Mucosa of stomach (tissue), 1 donor: ENCODE data around the gene UBE2E2.
"Not testable (repeated sequence)": the region's sequence is repeated elsewhere in the genome, so short reads cannot be mapped to it uniquely, and the experiment has no call there.

Experiments
- H3K27me3 ChIP-seq: one replicate; pipeline ENCODE4 v1.7.0; 2013; ENCODE audit warnings: mild to moderate bottlenecking, low read length; ENCODE audit not compliant: control insufficient read depth, insufficient read depth
- H3K36me3 ChIP-seq: one replicate; pipeline ENCODE4 v1.7.0; 2013; ENCODE audit warnings: low read length; ENCODE audit not compliant: control insufficient read depth, insufficient read depth
- H3K4me1 ChIP-seq: one replicate; pipeline ENCODE4 v1.7.0; 2013; ENCODE audit warnings: mild to moderate bottlenecking, low read length; ENCODE audit not compliant: control insufficient read depth, insufficient read depth
- H3K4me3 ChIP-seq: one replicate; pipeline ENCODE4 v1.7.0; 2013; ENCODE audit warnings: low read length
- H3K9ac ChIP-seq: one replicate; pipeline ENCODE4 v1.7.0; 2013; ENCODE audit warnings: mild to moderate bottlenecking, low read length, moderate library complexity
- H3K9me3 ChIP-seq: one replicate; pipeline ENCODE4 v1.7.0; 2013; ENCODE audit warnings: mild to moderate bottlenecking, low read length, moderate library complexity; ENCODE audit not compliant: control insufficient read depth
- donor health status: Pancreatic carcinoma.

Gene UBE2E2

DNA sequence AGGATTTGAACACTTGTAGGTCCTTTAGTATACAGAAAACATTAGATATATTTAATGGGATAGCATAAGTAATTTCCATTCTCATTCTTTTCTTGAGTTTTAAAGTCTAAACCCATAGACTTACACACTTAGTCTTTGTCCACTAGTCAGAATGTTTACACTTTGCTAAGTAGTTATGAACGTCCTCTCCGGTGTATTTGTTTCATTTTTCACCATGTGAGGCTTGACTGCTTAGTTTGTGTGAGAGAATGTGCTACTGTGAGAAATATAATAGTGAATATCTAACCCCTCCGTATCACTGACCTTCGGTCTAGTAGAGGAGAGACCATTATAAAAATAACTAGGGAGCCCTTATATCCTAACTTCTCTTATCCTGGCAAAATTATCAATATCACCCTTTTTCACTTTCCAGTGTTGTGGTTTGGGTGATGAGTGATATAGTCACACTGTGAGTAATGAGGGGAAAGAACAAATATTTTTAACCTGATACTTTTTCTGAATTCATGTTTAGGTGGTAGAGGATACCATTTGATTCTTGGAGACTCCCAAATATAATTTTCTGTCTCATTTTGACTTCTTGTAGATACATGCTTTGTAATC, 122.4 kb downstream of the UBE2E2 start:
- Histone ChIP-seq H3K9ac (no peak overlapping the region), H3K4me3 (no peak overlapping the region), H3K36me3 (no peaks in the 10 kb centered on the region), H3K9me3 (no peaks in the 10 kb centered on the region), H3K4me1 (no peaks in the 10 kb centered on the region), H3K27me3 (no peaks in the 10 kb centered on the region)

DNA sequence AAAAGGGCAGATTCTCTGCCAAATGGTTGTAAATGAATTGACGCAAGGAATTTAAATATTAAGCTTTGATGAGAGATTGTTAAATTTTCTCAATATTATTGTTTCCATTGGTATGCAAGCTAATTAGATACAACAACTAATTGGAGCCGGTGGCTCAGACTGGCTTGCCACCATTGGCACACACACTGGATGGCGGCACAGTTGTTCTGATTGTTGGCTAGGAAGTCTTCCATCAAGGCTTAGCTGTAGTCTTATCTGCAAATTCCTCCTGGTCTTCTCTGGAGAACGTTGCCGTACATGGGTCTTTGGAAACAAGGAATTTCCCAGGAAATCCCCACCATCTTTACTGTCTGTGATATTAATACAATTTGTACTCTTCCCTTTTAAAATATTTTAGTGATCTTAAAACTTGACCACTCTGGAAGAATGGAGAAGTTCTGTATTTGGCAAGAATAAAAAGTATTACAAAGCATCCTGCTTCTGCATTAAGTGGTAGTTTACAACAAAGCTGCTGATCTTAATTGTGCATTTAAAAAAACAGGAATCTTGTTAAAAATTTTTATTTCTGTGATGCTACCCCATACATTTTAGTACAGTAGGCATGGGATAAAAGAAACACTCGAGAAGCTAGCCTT, 126.5 kb downstream of the UBE2E2 start:
- no peak overlapping the region for H3K9ac ChIP-seq
- no peak overlapping the region for H3K4me3 ChIP-seq
- H3K9me3 ChIP-seq = no peaks in the 10 kb centered on the region
- no peaks in the 10 kb centered on the region for H3K27me3 ChIP-seq
- H3K36me3 ChIP-seq = no peaks in the 10 kb centered on the region
- no peaks in the 10 kb centered on the region for H3K4me1 ChIP-seq

- Histone ChIP-seq H3K9me3 (no peaks in the 10 kb centered on the region), H3K4me1 (no peaks in the 10 kb centered on the region), H3K27me3 (no peaks in the 10 kb centered on the region), H3K9ac (no peak overlapping the region), H3K4me3 (no peak overlapping the region), H3K36me3 (no peaks in the 10 kb centered on the region)
Measured at GRCh38 chr3:23330568-23330967, 127.4 kb downstream of the UBE2E2 start.

- no peaks in the 10 kb centered on the region for H3K9me3 ChIP-seq
- H3K4me1 ChIP-seq = no peaks in the 10 kb centered on the region
- H3K27me3 ChIP-seq = no peaks in the 10 kb centered on the region
- no peak overlapping the region for H3K4me3 ChIP-seq
- no peaks in the 10 kb centered on the region for H3K36me3 ChIP-seq
- no peak overlapping the region for H3K9ac ChIP-seq
Measured at GRCh38 chr3:23331141-23331935, 128.2 kb downstream of the UBE2E2 start.

GRCh38 chr3:23333633-23334032, 130.5 kb downstream of the UBE2E2 start:
- Histone ChIP-seq H3K4me3 (no peak overlapping the region), H3K27me3 (no peaks in the 10 kb centered on the region), H3K9ac (no peak overlapping the region), H3K36me3 (no peaks in the 10 kb centered on the region), H3K4me1 (no peaks in the 10 kb centered on the region), H3K9me3 (no peaks in the 10 kb centered on the region)

DNA sequence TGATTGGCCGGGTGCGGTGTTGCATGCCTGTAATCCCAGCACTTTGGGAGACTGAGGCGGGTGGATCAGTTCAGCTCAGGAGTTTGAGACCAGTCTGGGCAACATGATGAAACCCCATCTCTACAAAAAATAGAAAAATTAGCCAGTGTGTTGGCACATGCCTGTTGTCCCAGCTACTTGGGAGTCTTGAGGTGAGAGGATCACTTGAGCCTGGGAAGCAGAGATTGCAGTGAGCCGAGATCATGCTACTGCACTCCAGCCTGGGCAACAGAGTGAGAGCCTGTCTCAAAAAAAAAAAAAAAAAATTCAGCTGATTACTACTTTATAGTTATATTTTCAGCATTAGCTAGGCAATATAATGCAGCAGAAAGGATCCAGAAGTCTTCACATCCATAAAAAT, 133.7 kb downstream of the UBE2E2 start:
- H3K4me1 ChIP-seq, H3K9me3 ChIP-seq, H3K4me3 ChIP-seq, H3K27me3 ChIP-seq, H3K9ac ChIP-seq, H3K36me3 ChIP-seq: not testable (repeated sequence)

DNA sequence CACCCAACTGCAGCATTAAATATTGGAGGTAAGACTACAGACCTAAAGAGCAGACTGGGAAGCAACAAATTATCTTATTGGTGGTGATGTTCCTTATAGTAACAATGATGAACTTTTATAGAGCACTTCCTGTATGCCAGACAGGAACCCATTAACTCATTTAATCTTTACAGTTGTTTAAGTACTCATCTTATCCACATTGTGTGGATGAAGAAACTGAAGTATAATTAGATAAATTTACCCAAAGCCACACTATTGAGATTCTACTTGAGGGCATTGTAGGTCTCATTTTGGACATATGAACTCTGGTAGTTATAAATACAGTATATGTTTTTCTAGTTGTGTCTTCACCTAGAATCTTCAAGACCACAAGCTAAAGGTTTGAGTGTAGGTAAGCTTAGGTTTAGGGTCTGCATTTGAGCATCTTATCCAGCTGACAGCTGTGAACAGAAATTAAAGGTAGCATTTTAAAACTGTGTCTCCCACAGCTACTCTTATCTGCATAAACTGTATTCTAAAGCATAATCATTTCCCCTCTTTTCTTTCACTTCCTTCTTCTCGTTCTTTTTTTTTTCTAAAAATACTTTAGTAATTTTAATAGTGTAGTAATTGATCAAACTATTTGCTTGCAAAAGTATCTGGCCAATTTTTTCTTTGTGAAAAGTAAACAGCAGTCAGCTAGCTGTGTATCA, 138.2 kb downstream of the UBE2E2 start:
- Histone ChIP-seq H3K36me3 (no peaks in the 10 kb centered on the region), H3K9me3 (no peaks in the 10 kb centered on the region), H3K27me3 (no peaks in the 10 kb centered on the region), H3K4me1 (no peaks in the 10 kb centered on the region), H3K4me3 (no peak overlapping the region), H3K9ac (no peak overlapping the region)

- no peaks in the 10 kb centered on the region for H3K9me3 ChIP-seq
- no peaks in the 10 kb centered on the region for H3K27me3 ChIP-seq
- no peak overlapping the region for H3K9ac ChIP-seq
- H3K4me1 ChIP-seq = no peaks in the 10 kb centered on the region
- no peak overlapping the region for H3K4me3 ChIP-seq
- H3K36me3 ChIP-seq = no peaks in the 10 kb centered on the region
Measured at GRCh38 chr3:23342343-23342742, 139.2 kb downstream of the UBE2E2 start.

- Histone ChIP-seq H3K36me3 (no peaks in the 10 kb centered on the region), H3K4me3 (no peak overlapping the region), H3K9me3 (no peaks in the 10 kb centered on the region), H3K27me3 (no peaks in the 10 kb centered on the region), H3K9ac (no peak overlapping the region), H3K4me1 (no peaks in the 10 kb centered on the region)
Measured at GRCh38 chr3:23343509-23343908, 140.4 kb downstream of the UBE2E2 start.

DNA sequence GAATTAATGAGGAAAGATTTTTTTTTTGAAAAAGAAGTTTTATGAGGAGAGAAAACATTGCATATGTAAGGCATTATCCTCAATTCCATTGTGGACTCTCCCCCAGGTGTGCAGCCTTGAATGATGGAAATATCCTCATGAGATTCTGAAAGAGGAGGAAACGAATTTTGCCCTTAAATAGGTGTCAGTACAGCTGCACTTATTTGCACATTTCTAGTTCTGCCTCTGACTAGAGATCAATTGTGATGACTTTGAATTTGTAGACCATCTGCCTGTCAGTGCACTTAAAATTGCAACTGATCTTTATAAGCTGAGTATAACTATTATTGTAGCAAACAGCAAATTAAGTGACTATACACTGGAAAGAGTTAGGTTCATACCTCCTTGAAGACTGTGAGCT, 141.8 kb downstream of the UBE2E2 start:
- H3K4me1 ChIP-seq = no peaks in the 10 kb centered on the region
- no peaks in the 10 kb centered on the region for H3K9me3 ChIP-seq
- no peaks in the 10 kb centered on the region for H3K36me3 ChIP-seq
- no peaks in the 10 kb centered on the region for H3K27me3 ChIP-seq
- H3K9ac ChIP-seq = no peak overlapping the region
- H3K4me3 ChIP-seq = no peak overlapping the region

DNA sequence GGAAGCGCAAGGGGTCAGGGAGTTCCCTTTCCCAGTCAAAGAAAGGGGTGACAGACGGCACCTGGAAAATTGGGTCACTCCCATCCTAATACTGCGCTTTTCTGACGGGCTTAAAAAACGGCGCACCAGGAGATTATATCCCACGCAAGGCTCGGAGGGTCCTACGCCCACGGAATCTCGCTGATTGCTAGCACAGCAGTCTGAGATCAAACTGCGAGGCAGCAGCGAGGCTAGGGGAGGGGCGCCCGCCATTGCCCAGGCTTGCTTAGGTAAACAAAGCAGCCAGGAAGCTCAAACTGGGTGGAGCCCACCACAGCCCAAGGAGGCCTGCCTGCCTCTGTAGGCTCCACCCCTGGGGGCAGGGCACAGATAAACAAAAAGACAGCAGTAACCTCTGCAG, 146.3 kb downstream of the UBE2E2 start:
- not testable (repeated sequence) for H3K36me3 ChIP-seq, H3K4me3 ChIP-seq, H3K27me3 ChIP-seq, H3K9ac ChIP-seq, H3K9me3 ChIP-seq, H3K4me1 ChIP-seq

GRCh38 chr3:23356169-23356568, 153.0 kb downstream of the UBE2E2 start:
- Histone ChIP-seq H3K9ac (no peak overlapping the region), H3K36me3 (no peaks in the 10 kb centered on the region), H3K4me1 (no peaks in the 10 kb centered on the region), H3K4me3 (no peak overlapping the region), H3K9me3 (no peaks in the 10 kb centered on the region), H3K27me3 (no peaks in the 10 kb centered on the region)
